C4-2B (cell line): ENCODE measurements around the gene ZFR.

Experiments used
- CTCF ChIP-seq: fragments of 450-650 bp; conservative IDR thresholded peaks from 2 replicates; pipeline ENCODE4 v1.5.1; 2017; ENCODE audit warnings: mild to moderate bottlenecking
- ZFX ChIP-seq: fragments of 450-650 bp; IDR thresholded peaks from 2 replicates; pipeline ENCODE4 v1.6.1; 2017

DNA sequence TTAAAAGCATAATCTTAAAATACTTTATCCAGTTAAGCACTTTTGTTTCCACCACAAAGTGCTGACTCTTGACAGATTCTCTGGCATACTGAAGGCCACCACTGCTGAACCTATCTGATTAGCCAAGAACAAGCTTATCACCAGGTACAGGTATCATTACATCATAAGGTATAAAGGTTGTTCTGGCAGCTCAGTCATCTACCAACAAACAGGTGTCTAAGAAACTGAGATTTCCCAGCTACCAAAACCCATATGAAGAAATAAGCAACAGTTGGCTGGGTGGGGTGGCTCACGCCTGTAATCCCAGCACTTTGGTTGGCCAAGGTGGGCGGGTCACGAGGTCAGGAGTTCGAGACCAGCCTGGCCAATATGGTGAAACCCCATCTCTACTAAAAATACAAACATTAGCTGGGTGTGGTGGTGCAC lies 136.8 kb downstream of the ZFR start:
- TF ChIP-seq CTCF (no peak), ZFX (no peak)
